Measurements from ENCODE around the gene CEP170B.
"Not testable (repeated sequence)": the region's sequence is repeated elsewhere in the genome, so short reads cannot be mapped to it uniquely, and the experiment has no call there.

Gene CEP170B

DNA sequence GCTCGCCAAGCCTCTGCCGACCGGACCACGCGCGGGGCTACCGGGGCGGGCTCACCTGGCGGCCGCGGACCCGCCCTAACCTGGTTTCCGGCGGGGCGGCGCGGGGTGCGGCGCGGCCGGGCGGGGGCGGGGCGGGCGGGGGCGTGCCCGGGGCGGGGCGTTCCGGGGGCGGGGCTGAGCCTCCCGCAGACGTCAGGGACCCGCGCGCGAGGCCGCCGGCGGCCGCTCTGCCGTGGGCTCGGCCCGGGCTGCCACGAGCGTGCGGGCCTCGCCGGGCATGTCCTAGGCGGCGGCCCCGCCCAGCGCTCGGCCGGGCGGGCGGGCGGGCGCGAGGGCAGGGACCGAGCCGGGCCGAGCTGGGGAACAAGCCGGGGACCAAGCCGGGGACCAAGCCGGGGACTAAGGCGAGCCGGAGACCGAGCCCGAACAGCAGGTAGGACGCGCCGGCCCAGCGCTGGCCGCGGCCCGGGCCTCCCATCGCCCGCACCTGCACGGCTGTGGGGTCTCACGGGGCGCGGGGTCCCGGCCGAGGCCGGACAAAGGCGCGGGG is at the start of gene CEP170B:
Gene CEP170B (plus strand): TSS at position 188 of the 550 bp plus-strand sequence. CDS start 3,183 bp downstream, outside the sequence.
- DNase-seq, result peak; percentile 43

GRCh38 chr14:104816616-104816884 is 48.5 kb upstream of the CEP170B start:
- no peak for DNase-seq

DNA sequence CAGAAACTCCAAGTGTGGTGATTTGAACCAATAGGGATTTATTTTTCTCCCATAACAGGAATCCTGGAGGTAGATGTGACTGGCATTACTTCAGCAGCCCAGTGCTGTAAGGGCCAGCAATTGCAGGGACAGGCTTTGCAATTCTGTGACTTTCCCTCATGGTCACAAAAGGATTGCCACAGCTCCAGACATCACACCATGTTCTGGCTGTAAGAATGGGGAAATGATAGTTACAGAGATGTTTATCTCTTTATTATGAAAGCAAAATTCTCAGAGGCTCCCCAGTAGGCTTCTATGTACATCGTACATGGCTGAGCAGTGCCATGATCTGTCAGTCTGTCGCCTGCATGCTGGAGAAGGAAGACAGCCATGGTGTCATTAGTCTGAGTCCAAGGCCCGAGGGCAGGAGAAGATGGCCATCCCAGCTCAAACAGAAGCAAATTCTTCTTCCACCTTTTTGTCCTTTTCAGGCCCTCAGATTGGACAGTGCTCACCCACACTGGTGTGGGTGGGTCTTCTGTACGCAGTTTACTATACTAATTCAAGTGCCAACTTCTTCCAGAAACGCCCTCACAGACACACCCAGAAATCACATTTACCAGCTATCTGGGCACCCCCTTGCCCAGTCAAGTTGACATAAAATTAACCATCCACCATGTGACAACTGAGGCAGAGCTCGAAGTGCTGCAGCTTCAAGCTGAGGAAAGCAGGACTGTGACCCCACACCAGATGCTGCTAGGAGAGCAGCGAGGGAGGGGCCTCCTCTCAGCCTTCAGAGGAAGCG is 46.9 kb upstream of the CEP170B start:
- DNase-seq, result no peak

DNA sequence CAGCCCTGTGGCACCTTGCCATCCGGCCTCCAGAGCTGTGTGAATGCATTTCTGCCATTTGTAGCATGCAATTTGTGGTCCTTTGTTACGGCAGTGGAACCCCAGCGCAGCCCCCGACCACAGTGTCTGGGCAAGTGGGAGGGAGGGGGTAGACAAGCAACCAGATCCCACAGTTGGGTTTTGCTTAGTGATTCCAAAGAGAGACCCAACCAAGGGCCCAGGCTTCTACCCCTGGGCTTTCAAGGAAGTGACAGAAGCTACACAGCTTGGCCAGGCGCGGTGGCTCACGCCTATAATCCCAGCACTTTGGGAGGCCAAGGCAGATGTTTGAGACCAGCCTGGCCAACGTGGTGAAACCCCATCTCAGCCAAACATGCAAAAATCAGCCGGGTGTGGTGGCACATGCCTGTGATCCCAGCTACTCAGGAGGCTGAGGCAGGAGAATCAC is 46.3 kb upstream of the CEP170B start:
- no peak for DNase-seq

DNA sequence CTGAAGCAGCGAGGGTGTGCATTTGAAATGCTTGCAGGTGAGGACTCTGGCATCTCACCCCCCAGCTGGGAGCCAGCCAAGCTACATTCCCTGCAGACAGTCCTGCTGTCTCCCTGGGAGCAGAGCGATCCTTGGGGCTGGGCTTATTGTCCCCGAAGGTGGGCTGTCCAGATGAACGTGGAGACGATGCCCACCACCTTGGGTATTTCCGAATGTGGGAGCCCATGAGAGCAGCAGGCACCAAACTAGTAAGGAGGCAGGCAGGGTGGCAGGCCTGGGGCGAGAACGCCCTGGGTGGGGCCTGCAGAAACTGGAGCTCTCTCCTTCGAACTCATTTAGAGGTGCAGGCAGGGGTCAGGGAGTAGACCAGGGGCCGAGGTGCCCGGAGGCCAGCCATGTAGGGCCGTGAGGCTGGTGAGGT is 45.7 kb upstream of the CEP170B start:
- no peak for DNase-seq

DNA sequence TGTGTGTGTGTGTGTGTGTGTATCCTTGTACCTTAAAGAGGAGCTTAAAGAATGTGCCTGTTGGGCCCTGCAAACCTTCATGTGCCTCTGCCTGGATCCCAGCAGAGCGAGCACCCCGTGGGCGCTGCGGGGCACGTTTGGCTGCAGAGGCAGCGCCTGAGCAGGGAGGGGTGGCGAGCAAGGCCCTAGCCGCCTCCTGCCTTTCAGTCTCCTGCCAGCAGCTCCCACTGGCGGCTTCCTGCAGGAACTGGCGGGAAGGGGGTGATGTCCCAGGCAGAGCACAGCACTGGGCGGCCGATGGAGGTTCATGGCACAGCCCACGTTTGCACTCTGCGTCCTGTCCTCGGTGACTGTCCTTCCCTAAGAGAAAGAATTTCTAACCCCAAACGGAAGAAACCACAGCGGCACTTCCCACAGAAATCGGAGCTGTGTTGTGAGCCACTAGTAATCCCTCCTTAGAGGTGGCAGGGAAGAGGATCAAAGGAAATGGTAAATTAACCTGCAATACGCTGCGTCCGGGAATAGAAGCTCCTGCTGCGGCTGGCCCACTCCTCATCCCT is 44.3 kb upstream of the CEP170B start:
- DNase-seq, result peak; percentile 79

DNA sequence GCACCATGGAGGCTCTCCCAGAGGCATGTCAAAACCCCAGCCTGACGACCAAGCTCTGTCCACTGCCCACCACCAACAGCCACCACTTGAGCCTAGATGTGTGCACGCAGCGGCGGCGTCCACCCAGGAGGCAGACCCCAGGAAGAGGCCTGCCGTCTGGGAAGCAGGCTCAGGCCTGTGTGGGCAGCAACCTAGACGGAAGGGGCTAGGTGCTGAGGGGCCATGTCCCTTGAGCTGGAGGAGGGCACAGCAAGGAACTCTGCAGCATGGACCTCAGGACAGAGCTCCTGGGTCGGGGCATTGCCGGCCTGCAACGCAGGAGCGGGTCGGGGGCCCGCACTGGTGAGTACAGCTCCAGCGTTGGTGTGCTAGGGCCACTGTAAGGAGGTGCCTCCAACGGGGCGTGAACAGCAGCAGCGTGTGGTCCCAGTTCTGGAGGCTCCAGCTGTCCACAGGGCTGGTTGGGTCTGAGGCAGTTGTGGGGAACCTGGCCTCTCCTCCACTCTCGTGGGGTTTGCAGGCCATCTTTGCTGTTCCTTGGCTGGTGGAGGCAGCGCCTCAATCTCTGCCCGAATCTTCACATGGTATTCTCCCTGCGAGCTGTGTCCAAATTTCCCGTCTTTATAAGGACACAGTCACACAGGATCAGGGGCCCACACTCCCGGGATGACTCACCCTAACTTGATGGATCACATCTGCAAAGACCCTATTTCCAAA is 43.7 kb upstream of the CEP170B start:
- no peak for DNase-seq

DNA sequence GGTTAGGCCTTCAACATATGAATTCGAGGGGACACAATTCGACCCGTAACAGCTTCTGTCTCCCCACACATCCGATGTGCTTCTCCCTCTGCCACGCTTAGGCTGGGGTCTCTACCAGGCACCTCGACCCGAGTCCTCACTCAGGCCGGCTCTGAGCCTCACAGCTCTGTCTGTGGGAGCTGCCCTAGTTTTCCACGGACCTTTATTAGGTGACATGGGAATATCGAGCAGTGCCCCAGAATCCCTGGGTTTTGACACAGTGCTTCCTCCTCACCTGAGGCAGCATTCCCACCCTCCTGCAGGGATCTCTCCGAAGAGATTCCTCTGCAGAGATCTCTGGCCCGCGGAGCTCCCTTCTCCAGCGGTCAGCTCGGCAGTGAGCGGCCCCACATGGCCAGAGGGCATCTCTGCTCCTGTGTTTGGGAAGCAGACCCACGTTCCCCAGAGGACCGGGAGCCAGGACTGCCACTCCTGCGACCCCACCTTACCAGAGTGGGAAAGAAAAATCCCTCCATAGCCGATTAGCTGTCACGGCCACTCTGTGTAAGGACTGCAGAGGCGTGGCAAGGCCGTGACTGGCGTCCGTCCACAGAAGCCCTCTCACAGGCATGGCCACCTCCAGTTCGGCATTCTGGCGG is 43.0 kb upstream of the CEP170B start:
- DNase-seq, result no peak

- no peak for DNase-seq
These were observed 42.0 kb upstream of the CEP170B start for GRCh38 chr14:104822821-104823615.

- DNase-seq, result no peak
These were observed 40.6 kb upstream of the CEP170B start for GRCh38 chr14:104824353-104824997.

GRCh38 chr14:104826189-104826860 is 38.7 kb upstream of the CEP170B start:
- DNase-seq, result peak; percentile 90

DNA sequence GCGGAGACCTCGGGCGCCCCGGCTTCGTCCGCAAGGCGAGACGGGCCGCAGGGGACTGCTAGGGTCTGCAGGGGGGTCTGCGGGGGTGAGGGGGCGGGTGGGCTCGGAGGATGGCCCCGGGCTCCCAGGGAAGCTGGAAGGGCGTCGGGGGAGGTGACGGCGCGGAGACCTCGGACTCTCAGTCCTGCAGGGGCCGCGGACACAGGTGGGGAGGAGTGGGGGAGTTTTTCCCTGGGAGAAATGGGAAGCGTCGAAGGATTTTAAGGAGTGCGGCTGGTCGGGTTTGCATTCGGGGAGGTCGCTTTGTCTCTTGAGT is 38.2 kb upstream of the CEP170B start:
- DNase-seq, result no peak

DNA sequence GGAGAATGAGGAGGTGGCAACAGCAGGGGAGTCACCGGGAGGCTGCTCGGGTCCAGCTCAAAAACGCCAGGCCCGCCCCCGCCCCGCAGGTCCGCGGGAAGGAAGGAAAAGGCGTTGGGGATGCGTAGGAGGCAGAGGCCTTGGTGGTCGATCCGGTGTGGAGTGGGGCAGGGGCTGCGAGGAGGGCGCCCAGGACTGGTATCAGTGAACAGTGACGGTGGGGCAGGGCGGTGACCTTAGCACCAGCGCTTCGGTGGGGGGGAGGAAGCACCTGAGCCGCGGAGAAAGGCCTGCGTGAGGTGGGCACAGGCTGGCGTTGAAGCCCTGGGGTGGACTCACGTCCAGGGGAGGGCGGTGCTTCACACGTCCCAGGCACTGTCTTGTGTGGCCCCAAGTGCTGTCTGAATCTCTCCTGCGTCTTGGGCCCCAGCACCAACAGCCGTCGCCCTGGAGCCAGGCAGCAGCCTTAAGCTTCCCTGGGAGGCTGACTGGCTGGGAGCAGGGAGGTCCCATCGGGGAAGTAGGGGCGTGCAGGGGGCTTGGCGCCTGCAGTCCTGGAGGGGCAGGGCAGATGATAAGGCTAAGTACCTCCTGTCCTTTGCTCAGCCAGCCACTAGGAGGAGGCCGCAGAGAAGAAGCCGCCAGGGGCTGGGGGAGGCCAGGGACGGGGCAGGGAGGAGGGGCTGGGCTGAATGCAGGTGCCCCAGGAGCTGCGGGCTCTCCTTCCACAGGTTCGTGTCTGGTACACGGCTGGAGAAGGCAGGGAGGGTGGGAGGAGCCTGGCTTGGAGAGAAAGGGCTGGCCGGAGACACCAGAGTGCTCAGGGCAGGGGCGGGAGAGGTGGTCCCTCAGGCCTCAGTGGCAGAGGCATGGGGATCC is 37.7 kb upstream of the CEP170B start:
- DNase-seq, result peak; percentile 42

DNA sequence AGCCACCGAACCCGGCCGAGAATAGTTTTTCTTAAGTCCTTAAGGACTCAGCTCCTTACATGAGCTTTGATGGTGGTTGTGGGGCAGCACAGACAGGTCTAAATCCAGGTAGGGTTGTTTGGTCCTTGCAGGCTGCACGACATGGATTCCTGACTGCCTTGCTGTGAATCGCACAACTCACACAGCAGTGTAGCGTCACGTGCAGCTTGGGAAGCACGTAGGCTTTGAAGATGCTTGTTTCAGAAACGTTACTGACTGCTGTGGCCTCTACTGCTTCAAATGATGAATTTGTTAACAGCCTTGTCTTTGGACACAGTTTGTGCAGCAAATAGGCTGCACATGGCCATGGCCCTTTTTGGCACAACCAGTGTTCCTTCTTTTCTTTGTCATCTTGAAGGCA is 34.3 kb upstream of the CEP170B start:
- no peak for DNase-seq

DNA sequence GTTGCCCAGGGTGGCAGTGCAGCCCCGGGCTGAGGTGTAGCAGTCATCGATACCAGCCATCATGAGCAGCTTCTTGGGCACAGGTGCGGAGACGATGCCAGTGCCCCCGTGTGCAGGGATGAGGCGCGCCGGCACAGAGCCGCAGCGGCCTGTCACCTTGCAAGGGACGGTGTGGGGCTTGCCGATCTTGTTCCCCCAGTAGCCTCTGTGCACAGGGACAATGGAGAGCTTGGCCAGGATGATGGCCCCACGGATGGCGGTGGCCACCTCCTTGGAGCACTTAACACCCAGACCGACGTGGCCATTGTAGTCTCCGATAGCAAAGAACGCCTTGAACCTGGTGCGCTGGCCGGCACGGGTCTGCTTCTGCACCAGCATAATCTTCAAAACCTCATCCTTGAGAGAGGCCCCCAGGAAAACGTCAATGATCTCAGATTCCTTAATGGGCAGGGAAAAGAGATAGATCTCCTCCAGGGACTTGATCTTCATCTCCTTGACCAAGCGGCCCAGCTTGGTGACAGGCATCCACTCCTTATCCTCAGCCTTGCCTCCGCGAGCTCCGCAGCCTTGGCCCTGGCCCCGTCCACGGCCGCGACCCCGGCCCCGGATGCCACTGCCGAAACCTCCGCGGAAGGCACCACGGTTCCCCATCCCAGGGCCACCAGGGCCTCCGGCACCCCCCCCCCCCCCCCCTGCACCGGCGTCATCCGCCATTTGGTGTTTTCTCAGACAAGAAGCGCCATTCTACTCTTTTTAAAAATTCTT is 28.7 kb upstream of the CEP170B start:
- not testable (repeated sequence) for DNase-seq

GRCh38 chr14:104841730-104842129 is 23.3 kb upstream of the CEP170B start:
- no peak for DNase-seq

DNA sequence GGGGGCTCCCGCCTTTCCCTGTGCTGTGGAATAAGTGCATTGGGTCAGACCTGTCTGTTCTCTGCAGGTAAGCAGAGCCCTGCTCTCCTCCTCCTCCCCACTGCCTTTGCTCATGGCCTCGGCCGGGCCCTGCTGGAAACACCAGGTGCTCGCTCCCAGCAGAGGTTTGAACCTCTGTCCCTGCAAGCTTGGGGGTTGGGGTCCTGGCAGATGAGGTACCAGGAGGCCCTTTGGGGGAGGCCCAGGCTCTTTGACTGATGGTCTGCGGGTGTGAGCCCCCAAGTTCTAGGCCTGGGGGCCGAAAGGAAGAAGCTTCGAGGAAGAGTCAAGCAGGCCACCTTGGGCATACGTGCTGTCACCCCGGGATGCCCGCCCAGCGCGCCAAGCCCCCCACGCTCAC is 22.1 kb upstream of the CEP170B start:
- DNase-seq, result no peak

DNA sequence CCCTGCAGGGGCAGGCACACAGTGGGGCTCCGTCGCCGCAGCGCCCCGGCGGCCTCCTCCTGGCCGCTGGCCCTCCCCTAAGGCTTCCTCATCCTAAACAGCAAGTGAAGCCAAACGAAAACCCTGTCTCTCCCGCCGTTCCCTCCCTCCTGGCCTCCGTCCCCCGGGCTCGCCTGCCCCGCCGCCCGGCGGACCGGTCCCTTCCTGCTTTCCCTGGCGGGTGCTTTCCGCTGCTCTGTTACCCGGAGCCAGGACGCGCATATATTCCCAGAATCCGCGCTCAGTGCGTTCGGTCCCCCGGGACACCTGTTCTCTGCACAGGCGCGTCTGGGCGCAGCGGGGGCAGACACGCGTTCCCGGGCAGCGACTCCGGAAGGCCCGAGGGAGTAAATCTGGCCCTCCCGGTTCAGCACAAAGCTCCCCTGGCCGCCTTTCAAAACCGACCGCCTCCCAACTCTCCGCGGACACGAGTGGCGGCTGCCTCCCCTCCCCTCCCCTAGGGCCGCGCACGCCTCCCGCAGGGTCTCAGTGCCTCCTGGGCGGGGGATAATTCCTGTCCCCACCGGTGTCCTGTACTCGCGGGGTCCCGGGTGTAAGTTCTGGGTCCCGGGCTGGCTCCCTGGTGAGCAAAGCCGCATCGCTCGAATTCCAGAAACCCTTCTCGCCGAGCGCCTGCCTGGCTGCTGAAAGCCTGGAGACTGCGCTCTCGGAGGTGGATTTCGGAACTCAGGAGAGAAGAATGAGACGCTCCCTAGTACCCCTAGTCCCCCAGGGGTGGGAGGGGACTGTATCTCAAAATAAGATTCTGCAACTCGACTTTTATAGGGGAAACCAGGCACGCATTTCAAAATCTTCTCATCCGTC is 21.4 kb upstream of the CEP170B start:
- DNase-seq, result no peak
